IMR-90 (cell line): Measurements from ENCODE around the gene MED13. TPM values are rescaled to one million over a fixed set of nuclear protein-coding genes. Genes with fewer than 3 reads are reported as not detected.

Source experiments
- ATAC-seq: fragments of 200-7000 bp; cut with Tn5 transposase; 2 replicates; pipeline ENCODE4 v1.9.1; 2020; ENCODE audit warnings: low read depth, mild to moderate bottlenecking, moderate library complexity
- BruUV-seq: library from RNA; stranded (reverse); fragments of 400-500 nt; replicated peaks from 2 replicates; lab custom pipeline; 2021; lab: Mats Ljungman, UMichigan
- CTCF ChIA-PET: fragments of 300-600 bp; formaldehyde crosslinking; extraction: SDS; loops from one replicate; lab custom pipeline; 2021; ENCODE audit warnings: antibody characterized with exemption; lab: Yijun Ruan, JAX
- POLR2A ChIA-PET: fragments of 300-600 bp; sonication (Branson Sonifier 250); formaldehyde crosslinking; loops from one replicate; lab custom pipeline; 2022; ENCODE audit warnings: antibody characterized with exemption; ENCODE audit not compliant: unreplicated experiment; lab: Charles Lee
- DNase-seq: peaks from one replicate; pipeline ENCODE4 v3.0.0; 2013
- H2AFZ ChIP-seq: replicated peaks from 2 replicates; pipeline ENCODE3; 2013; ENCODE audit warnings: low read length, mild to moderate bottlenecking; ENCODE audit not compliant: poor library complexity
- H2AK5ac ChIP-seq: 2 replicates; pipeline ENCODE4 v1.6.1; 2013; ENCODE audit warnings: low read depth, low read length, inconsistent platforms
- H2AK9ac ChIP-seq: replicated peaks from 2 replicates; pipeline ENCODE3; 2013; ENCODE audit warnings: mild to moderate bottlenecking, low read depth, low read length, moderate library complexity; ENCODE audit not compliant: poor library complexity
- H2BK120ac ChIP-seq: 2 replicates; pipeline ENCODE4 v1.6.1; 2013; ENCODE audit warnings: low read depth, low read length, inconsistent platforms
- H2BK15ac ChIP-seq: 3 replicates; pipeline ENCODE4 v1.6.1; 2013; ENCODE audit warnings: low read depth, low read length, inconsistent platforms
- H2BK20ac ChIP-seq: 2 replicates; pipeline ENCODE4 v1.6.1; 2013; ENCODE audit warnings: low read depth, mild to moderate bottlenecking, inconsistent platforms, low read length, moderate library complexity
- H2BK5ac ChIP-seq: 2 replicates; pipeline ENCODE4 v1.6.1; 2013; ENCODE audit warnings: mild to moderate bottlenecking, low read depth, low read length, inconsistent platforms; ENCODE audit not compliant: poor library complexity, severe bottlenecking
- H3K14ac ChIP-seq: replicated peaks from 2 replicates; pipeline ENCODE4 v1.6.1; 2013; ENCODE audit warnings: low read depth, low read length, inconsistent platforms
- H3K18ac ChIP-seq: 2 replicates; pipeline ENCODE4 v1.6.1; 2013; ENCODE audit warnings: low read depth, low read length, control low read depth
- H3K23ac ChIP-seq: 2 replicates; pipeline ENCODE4 v1.6.1; 2013; ENCODE audit warnings: low read depth, low read length, inconsistent platforms
- H3K27ac ChIP-seq: 2 replicates; pipeline ENCODE4 v1.5.1; 2013; ENCODE audit warnings: mild to moderate bottlenecking, control low read depth, low read length; ENCODE audit not compliant: insufficient read depth
- H3K27me3 ChIP-seq: 2 replicates; pipeline ENCODE4 v1.6.1; 2013; ENCODE audit warnings: low read length; ENCODE audit not compliant: control insufficient read depth, insufficient read depth
- H3K36me3 ChIP-seq: 2 replicates; pipeline ENCODE4 v1.6.1; 2013; ENCODE audit warnings: low read length, mixed read lengths; ENCODE audit not compliant: control insufficient read depth, insufficient read depth
- H3K4ac ChIP-seq: 2 replicates; pipeline ENCODE4 v1.6.1; 2013; ENCODE audit warnings: low read depth, low read length, inconsistent platforms
- H3K4me1 ChIP-seq: 2 replicates; pipeline ENCODE4 v1.6.1; 2013; ENCODE audit warnings: low read length, mixed read lengths; ENCODE audit not compliant: control insufficient read depth, insufficient read depth
- H3K4me2 ChIP-seq: 2 replicates; pipeline ENCODE4 v1.6.1; 2013; ENCODE audit warnings: low read depth, mild to moderate bottlenecking, control low read depth, low read length, moderate library complexity
- H3K4me3 ChIP-seq: 2 replicates; pipeline ENCODE4 v1.5.1; 2013; ENCODE audit warnings: low read depth, mild to moderate bottlenecking, control low read depth, low read length, moderate library complexity; ENCODE audit not compliant: insufficient read depth
- H3K56ac ChIP-seq: 2 replicates; pipeline ENCODE4 v1.6.1; 2013; ENCODE audit warnings: low read length, inconsistent platforms; ENCODE audit not compliant: insufficient read depth; ENCODE audit errors: extremely low read depth
- H3K79me1 ChIP-seq, 2 experiments: 2 replicates each; pipeline ENCODE4 v1.6.1; 2013; ENCODE audit warnings: low read length in 2 of 2, inconsistent platforms in 1 of 2, low read depth in 1 of 2
- H3K9ac ChIP-seq: 2 replicates; pipeline ENCODE4 v1.6.1; 2013; ENCODE audit warnings: low read depth, low read length, control low read depth
- H3K9me1 ChIP-seq: 2 replicates; pipeline ENCODE4 v1.6.1; 2013; ENCODE audit warnings: low read length, inconsistent platforms; ENCODE audit not compliant: insufficient read depth
- H3K9me3 ChIP-seq: 2 replicates; pipeline ENCODE4 v1.6.1; 2013; ENCODE audit warnings: low read length; ENCODE audit not compliant: control insufficient read depth, insufficient read depth
- H4K20me1 ChIP-seq: 2 replicates; pipeline ENCODE4 v1.6.1; 2013; ENCODE audit warnings: low read length, inconsistent platforms; ENCODE audit not compliant: insufficient read depth
- H4K5ac ChIP-seq: 2 replicates; pipeline ENCODE4 v1.6.1; 2013; ENCODE audit warnings: mild to moderate bottlenecking, low read depth, low read length, control low read depth
- H4K8ac ChIP-seq, 2 experiments: 2 replicates each; pipeline ENCODE4 v1.6.1; 2013; ENCODE audit warnings: low read depth in 2 of 2, low read length in 2 of 2, control low read depth in 1 of 2, inconsistent platforms in 1 of 2
- H4K91ac ChIP-seq: 2 replicates; pipeline ENCODE4 v1.6.1; 2013; ENCODE audit warnings: low read depth, low read length, inconsistent platforms; ENCODE audit not compliant: insufficient read depth
- BHLHE40 ChIP-seq: fragments of 150-350 bp; IDR thresholded peaks from 2 replicates; pipeline ENCODE4 v1.6.1; 2016; ENCODE audit warnings: mild to moderate bottlenecking, low read depth, low read length
- CEBPB ChIP-seq: IDR thresholded peaks from 2 replicates; pipeline ENCODE4 v1.6.1; 2012; ENCODE audit warnings: low read depth, low read length, improper control_type of control experiment
- CHD1 ChIP-seq: IDR thresholded peaks from 2 replicates; pipeline ENCODE4 v1.6.1; 2012; ENCODE audit warnings: low read depth, low read length, improper control_type of control experiment
- MAFK ChIP-seq: IDR thresholded peaks from 2 replicates; pipeline ENCODE4 v1.6.1; 2012; ENCODE audit warnings: low read depth, low read length, improper control_type of control experiment
- MAZ ChIP-seq: IDR thresholded peaks from 2 replicates; pipeline ENCODE4 v1.6.1; 2012; ENCODE audit warnings: low read depth, mild to moderate bottlenecking, low read length, improper control_type of control experiment, moderate library complexity, borderline replicate concordance
- NFE2L2 ChIP-seq: fragments of 150-350 bp; IDR thresholded peaks from 2 replicates; pipeline ENCODE4 v1.6.1; 2016; ENCODE audit warnings: low read depth, mild to moderate bottlenecking, low read length
- POLR2A ChIP-seq: IDR thresholded peaks from 2 replicates; pipeline ENCODE4 v1.6.1; 2012; ENCODE audit warnings: mild to moderate bottlenecking, low read depth, low read length
- RAD21 ChIP-seq: IDR thresholded peaks from 2 replicates; pipeline ENCODE4 v1.6.1; 2012; ENCODE audit warnings: low read length, improper control_type of control experiment
- RFX5 ChIP-seq: IDR thresholded peaks from 2 replicates; pipeline ENCODE4 v1.8.0; 2012; ENCODE audit warnings: low read depth, mild to moderate bottlenecking, low read length, moderate library complexity
- SMC3 ChIP-seq: fragments of 150-350 bp; IDR thresholded peaks from 2 replicates; pipeline ENCODE4 v1.6.1; 2016; ENCODE audit warnings: low read depth, mild to moderate bottlenecking, antibody characterized with exemption, low read length, moderate library complexity
- WGBS, 2 experiments: methylation state at CpG; one replicate each; pipeline versions ENCODE4 v1.1.5 to v1.1.7; 2013; ENCODE audit warnings: missing lambda C conversion rate in 2 of 2; ENCODE audit not compliant: insufficient read length in 1 of 2; ENCODE audit errors: extremely low coverage in 2 of 2; 5-methylcytosine and 5-hydroxymethylcytosine counted together
- dilution Hi-C: fragments of 300-500 bp; cut with HindIII; formaldehyde crosslinking; loops from one replicate; pipeline ENCODE4 v1.14.3; 2018; ENCODE audit warnings: low sequenced_read_pairs; ENCODE audit not compliant: unreplicated experiment
- in situ Hi-C: fragments of 300-500 bp; cut with MboI; formaldehyde crosslinking; loops from 3 replicates; pipeline ENCODE4 v1.14.3; 2019; ENCODE audit warnings: low sequenced_read_pairs, inconsistent platforms, mixed read lengths
- intact Hi-C: fragments of 100-400 bp; cut with micrococcal nuclease; formaldehyde crosslinking; loops from 2 replicates; pipeline ENCODE4 v1.10.0; 2022
- polyA plus RNA-seq, 3 experiments: library from polyadenylated mRNA; depleted of rRNA; stranded (reverse); fragments of >200 nt; gene quantifications; 2 replicates each; pipeline ENCODE4 v1.2.3, GENCODE V29; 2012; ENCODE audit warnings: low replicate concordance in 1 of 3
- total RNA-seq: library from RNA; depleted of rRNA; stranded (reverse); fragments of >200 nt; gene quantifications from 2 replicates; pipeline ENCODE4 v1.2.3, GENCODE V29; 2012

MED13 gene
- total and polyA plus RNA-seq, 2 of the 4 experiments (the other 2 are of a cell fraction): 9.7 to 67.2 TPM

GRCh38 chr17:62062944-62063343, 2.1 kb downstream of the MED13 start:
- ATAC-seq (no peak), DNase-seq (no peak)
- POLR2A ChIA-PET: no interaction called here
- Histone ChIP-seq H3K9ac (no peak overlapping the region), H2BK20ac (no peak overlapping the region), H4K5ac (no peak overlapping the region), H3K4ac (no peak overlapping the region), H4K8ac (no peak overlapping the region), H3K36me3 (peaks cover 8% of the 10 kb centered on the region), H4K20me1 (peaks cover 64% of the 10 kb centered on the region), H2AFZ (no peak overlapping the region), H2BK120ac (no peak overlapping the region), H3K4me1 (peaks cover 7% of the 10 kb centered on the region), H3K4me3 (0 out of 2 replicates have a peak overlapping the region, but pooled peaks have one; percentile 12), H3K9me3 (no peaks in the 10 kb centered on the region), H3K23ac (no peak overlapping the region), H3K79me1 (peaks cover 5 to 36% of the 10 kb centered on the region in 2 experiments; a peak in 2 of 4 replicates), H3K14ac (no peak overlapping the region), H3K18ac (no peak overlapping the region), H2AK5ac (no peak overlapping the region), H3K56ac (no peak overlapping the region), H3K27ac (no peak overlapping the region), H2BK5ac (no peak overlapping the region), H2AK9ac (no peak overlapping the region), H3K9me1 (peaks cover 3% of the 10 kb centered on the region), H3K27me3 (no peaks in the 10 kb centered on the region), H3K4me2 (peak overlapping the region; percentile 99), H4K91ac (no peak overlapping the region), H2BK15ac (no peak overlapping the region)
- dilution Hi-C loops: no loop called here
- intact Hi-C loops: no loop called here
- BruUV-seq: no TSS peak
- CTCF ChIA-PET: no interaction called here
- in situ Hi-C loops: loop anchor here (25.0 kb wide), 1 partner anchor 426 kb away; no protein-coding TSS in a partner anchor
- WGBS, 2 experiments: 41% methylated on average over 3 of the region's 3 CpGs; no CpG with 5 or more reads in 1 of the 2 experiments
- TF ChIP-seq CEBPB (no peak), MAZ (no peak), RFX5 (no peak), RAD21 (no peak), CHD1 (no peak), BHLHE40 (no peak), MAFK (no peak), NFE2L2 (no peak), POLR2A (no peak), SMC3 (no peak)
